Measurements from ENCODE around the gene FOXO3.

The FOXO3 gene

GRCh38 chr6:108576709-108577108 is 16.0 kb downstream of the FOXO3 start:
- Histone ChIP-seq H3K9me3 (ENCODE audit: control insufficient read depth, low read length) (no peaks in the 10 kb centered on the region), H3K4me1 (ENCODE audit: control insufficient read depth, insufficient read depth, low read length, poor library complexity, severe bottlenecking) (peaks cover 20% of the 10 kb centered on the region), H3K27ac (ENCODE audit: low read depth, low read length, severe bottlenecking) (no peak overlapping the region), H3K4me3 (ENCODE audit: extremely low read depth, insufficient read depth, low read length, poor library complexity, severe bottlenecking) (no peak overlapping the region), H3K36me3 (ENCODE audit: control insufficient read depth, insufficient read depth, low read length) (peaks cover 21% of the 10 kb centered on the region)
- WGBS, 2 experiments (ENCODE audit: insufficient coverage in 2 of 2), result no CpG with 5 or more reads among the region's 1 CpG

- peak overlapping the region; percentile 51 for H3K27ac ChIP-seq (ENCODE audit: low read depth, low read length, severe bottlenecking)
- H3K36me3 ChIP-seq (ENCODE audit: control insufficient read depth, insufficient read depth, low read length), result peaks cover 13% of the 10 kb centered on the region
- H3K4me1 ChIP-seq (ENCODE audit: control insufficient read depth, insufficient read depth, low read length, poor library complexity, severe bottlenecking), result peaks cover 22% of the 10 kb centered on the region
- 85 to 97% methylated on average over 2 to 3 of the region's 4 CpGs for WGBS, 2 experiments (ENCODE audit: insufficient coverage in 2 of 2)
- H3K4me3 ChIP-seq (ENCODE audit: extremely low read depth, insufficient read depth, low read length, poor library complexity, severe bottlenecking), result no peak overlapping the region
- no peaks in the 10 kb centered on the region for H3K9me3 ChIP-seq (ENCODE audit: control insufficient read depth, low read length)
Observed at GRCh38 chr6:108578166-108578565, 17.4 kb downstream of the FOXO3 start.

- no peaks in the 10 kb centered on the region for H3K9me3 ChIP-seq (ENCODE audit: control insufficient read depth, low read length)
- 87 to 92% methylated on average over 8 to 9 of the region's 9 CpGs for WGBS, 2 experiments (ENCODE audit: insufficient coverage in 2 of 2)
- no peak overlapping the region for H3K4me3 ChIP-seq (ENCODE audit: extremely low read depth, insufficient read depth, low read length, poor library complexity, severe bottlenecking)
- H3K27ac ChIP-seq (ENCODE audit: low read depth, low read length, severe bottlenecking), result peak overlapping the region; percentile 51
- H3K36me3 ChIP-seq (ENCODE audit: control insufficient read depth, insufficient read depth, low read length), result peaks cover 8% of the 10 kb centered on the region
- peaks cover 22% of the 10 kb centered on the region for H3K4me1 ChIP-seq (ENCODE audit: control insufficient read depth, insufficient read depth, low read length, poor library complexity, severe bottlenecking)
Observed at GRCh38 chr6:108578595-108579327, 18.0 kb downstream of the FOXO3 start.

- Histone ChIP-seq H3K4me3 (ENCODE audit: extremely low read depth, insufficient read depth, low read length, poor library complexity, severe bottlenecking) (no peak overlapping the region), H3K27ac (ENCODE audit: low read depth, low read length, severe bottlenecking) (no peak overlapping the region), H3K9me3 (ENCODE audit: control insufficient read depth, low read length) (no peaks in the 10 kb centered on the region), H3K4me1 (ENCODE audit: control insufficient read depth, insufficient read depth, low read length, poor library complexity, severe bottlenecking) (peaks cover 22% of the 10 kb centered on the region), H3K36me3 (ENCODE audit: control insufficient read depth, insufficient read depth, low read length) (peaks cover 8% of the 10 kb centered on the region)
- 92 to 100% methylated on average over 2 of the region's 2 CpGs for WGBS, 2 experiments (ENCODE audit: insufficient coverage in 2 of 2)
Observed at GRCh38 chr6:108579328-108579721, 18.6 kb downstream of the FOXO3 start.

- H3K9me3 ChIP-seq (ENCODE audit: control insufficient read depth, low read length), result no peaks in the 10 kb centered on the region
- 100% methylated on average over 1 to 2 of the region's 2 CpGs for WGBS, 2 experiments (ENCODE audit: insufficient coverage in 2 of 2)
- no peak overlapping the region for H3K4me3 ChIP-seq (ENCODE audit: extremely low read depth, insufficient read depth, low read length, poor library complexity, severe bottlenecking)
- H3K27ac ChIP-seq (ENCODE audit: low read depth, low read length, severe bottlenecking), result no peak overlapping the region
- peaks cover 8% of the 10 kb centered on the region for H3K36me3 ChIP-seq (ENCODE audit: control insufficient read depth, insufficient read depth, low read length)
- peaks cover 26% of the 10 kb centered on the region for H3K4me1 ChIP-seq (ENCODE audit: control insufficient read depth, insufficient read depth, low read length, poor library complexity, severe bottlenecking)
Observed at GRCh38 chr6:108580646-108581045, 19.9 kb downstream of the FOXO3 start.

GRCh38 chr6:108581237-108581931 is 20.7 kb downstream of the FOXO3 start:
- Histone ChIP-seq H3K9me3 (ENCODE audit: control insufficient read depth, low read length) (no peaks in the 10 kb centered on the region), H3K4me1 (ENCODE audit: control insufficient read depth, insufficient read depth, low read length, poor library complexity, severe bottlenecking) (peaks cover 33% of the 10 kb centered on the region), H3K4me3 (ENCODE audit: extremely low read depth, insufficient read depth, low read length, poor library complexity, severe bottlenecking) (no peak overlapping the region), H3K36me3 (ENCODE audit: control insufficient read depth, insufficient read depth, low read length) (peaks cover 8% of the 10 kb centered on the region), H3K27ac (ENCODE audit: low read depth, low read length, severe bottlenecking) (no peak overlapping the region)
- WGBS, 2 experiments (ENCODE audit: insufficient coverage in 2 of 2), result no CpG with 5 or more reads among the region's 3 CpGs

GRCh38 chr6:108581932-108582475 is 21.3 kb downstream of the FOXO3 start:
- no peaks in the 10 kb centered on the region for H3K9me3 ChIP-seq (ENCODE audit: control insufficient read depth, low read length)
- no peak overlapping the region for H3K4me3 ChIP-seq (ENCODE audit: extremely low read depth, insufficient read depth, low read length, poor library complexity, severe bottlenecking)
- peaks cover 35% of the 10 kb centered on the region for H3K4me1 ChIP-seq (ENCODE audit: control insufficient read depth, insufficient read depth, low read length, poor library complexity, severe bottlenecking)
- WGBS, 2 experiments (ENCODE audit: insufficient coverage in 2 of 2), result 60% methylated on average over 1 of the region's 1 CpG; no CpG with 5 or more reads in 1 of the 2 experiments
- peaks cover 8% of the 10 kb centered on the region for H3K36me3 ChIP-seq (ENCODE audit: control insufficient read depth, insufficient read depth, low read length)
- no peak overlapping the region for H3K27ac ChIP-seq (ENCODE audit: low read depth, low read length, severe bottlenecking)

- Histone ChIP-seq H3K4me3 (ENCODE audit: extremely low read depth, insufficient read depth, low read length, poor library complexity, severe bottlenecking) (no peak overlapping the region), H3K36me3 (ENCODE audit: control insufficient read depth, insufficient read depth, low read length) (peaks cover 4% of the 10 kb centered on the region), H3K9me3 (ENCODE audit: control insufficient read depth, low read length) (no peaks in the 10 kb centered on the region), H3K4me1 (ENCODE audit: control insufficient read depth, insufficient read depth, low read length, poor library complexity, severe bottlenecking) (peaks cover 41% of the 10 kb centered on the region), H3K27ac (ENCODE audit: low read depth, low read length, severe bottlenecking) (no peak overlapping the region)
- WGBS, 2 experiments (ENCODE audit: insufficient coverage in 2 of 2), result 90 to 100% methylated on average over 1 of the region's 3 CpGs
Observed at GRCh38 chr6:108582618-108583017, 21.9 kb downstream of the FOXO3 start.

- Histone ChIP-seq H3K36me3 (ENCODE audit: control insufficient read depth, insufficient read depth, low read length) (no peaks in the 10 kb centered on the region), H3K27ac (ENCODE audit: low read depth, low read length, severe bottlenecking) (no peak overlapping the region), H3K4me3 (ENCODE audit: extremely low read depth, insufficient read depth, low read length, poor library complexity, severe bottlenecking) (no peak overlapping the region), H3K4me1 (ENCODE audit: control insufficient read depth, insufficient read depth, low read length, poor library complexity, severe bottlenecking) (peaks cover 47% of the 10 kb centered on the region), H3K9me3 (ENCODE audit: control insufficient read depth, low read length) (no peaks in the 10 kb centered on the region)
- 93 to 96% methylated on average over 5 of the region's 5 CpGs for WGBS, 2 experiments (ENCODE audit: insufficient coverage in 2 of 2)
Observed at GRCh38 chr6:108584323-108584722, 23.6 kb downstream of the FOXO3 start.

- Histone ChIP-seq H3K36me3 (ENCODE audit: control insufficient read depth, insufficient read depth, low read length) (no peaks in the 10 kb centered on the region), H3K27ac (ENCODE audit: low read depth, low read length, severe bottlenecking) (peak overlapping the region; percentile 26), H3K4me1 (ENCODE audit: control insufficient read depth, insufficient read depth, low read length, poor library complexity, severe bottlenecking) (peaks cover 58% of the 10 kb centered on the region), H3K4me3 (ENCODE audit: extremely low read depth, insufficient read depth, low read length, poor library complexity, severe bottlenecking) (no peak overlapping the region), H3K9me3 (ENCODE audit: control insufficient read depth, low read length) (no peaks in the 10 kb centered on the region)
- 85 to 100% methylated on average over 1 of the region's 2 CpGs for WGBS, 2 experiments (ENCODE audit: insufficient coverage in 2 of 2)
Observed at GRCh38 chr6:108585359-108585758, 24.6 kb downstream of the FOXO3 start.

Data from mesodermal cell (in vitro differentiated cells).